ENCODE results near the gene PLVAP. TPM values are rescaled to one million over a fixed set of nuclear protein-coding genes. Genes with fewer than 3 reads are reported as not detected.

PLVAP gene
- total and polyA plus RNA-seq, 2 donors (not counting 3 experiments of a cell fraction or from before 2014, with no cell fraction given) = 5.7 to 16.9 TPM

DNA sequence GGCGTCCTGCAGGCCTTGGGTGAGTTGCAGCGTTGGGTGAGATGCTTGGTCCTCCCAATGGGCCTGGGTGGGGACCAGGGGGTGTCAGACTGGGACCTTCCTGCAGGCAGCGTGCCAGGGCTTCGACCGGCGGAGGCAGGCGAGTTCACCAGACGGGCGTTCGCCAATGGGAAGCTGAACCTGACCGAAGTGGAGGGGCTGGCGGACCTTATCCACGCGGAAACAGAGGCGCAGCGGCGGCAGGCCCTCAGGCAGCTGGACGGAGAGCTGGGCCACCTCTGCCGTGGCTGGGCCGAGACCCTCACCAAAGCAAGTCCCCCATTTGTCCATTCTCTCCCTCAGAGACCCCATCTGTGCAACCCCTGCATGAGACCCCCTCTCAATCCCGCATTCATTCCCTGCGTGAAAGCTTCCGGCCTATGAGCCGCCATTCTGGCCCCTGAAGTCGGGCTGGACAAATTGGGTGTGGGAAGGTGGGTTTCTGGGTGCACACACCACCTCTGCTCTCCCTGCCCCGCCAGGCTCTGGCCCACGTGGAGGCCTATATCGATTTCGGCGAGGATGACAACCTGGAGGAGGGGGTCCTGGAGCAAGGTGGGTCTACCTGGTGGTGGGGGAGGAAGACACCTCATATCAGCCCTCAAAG lies 38.6 kb downstream of the PLVAP start:
- Histone ChIP-seq H3K9ac (replicated peaks; ENCODE audit: extremely low read depth, insufficient read depth, low read length) (no peak overlapping the region), H3K27me3 (ENCODE audit: control insufficient read depth in 2 of 2, insufficient read depth in 2 of 2, low read length in 2 of 2) (no peaks in the 10 kb centered on the region), H4K20me1 (replicated peaks; ENCODE audit: control insufficient read depth, extremely low read depth, insufficient read depth, low read length) (no peaks in the 10 kb centered on the region), H3K4me1 (ENCODE audit: control insufficient read depth, extremely low read depth, insufficient read depth, low read length) (peaks cover 14% of the 10 kb centered on the region), H3K4me2 (ENCODE audit: insufficient read depth, low read length) (peak overlapping the region; percentile 56), H3K36me3 (ENCODE audit: control insufficient read depth in 2 of 2, extremely low read depth in 1 of 2, insufficient read depth in 2 of 2, low read length in 2 of 2) (no peaks in the 10 kb centered on the region), H3K4me3 (replicated peaks in 1 of 3; ENCODE audit: insufficient read depth in 1 of 3, low read depth in 1 of 3, low read length in 3 of 3) (no peak overlapping the region), H3K9me3 (replicated peaks; ENCODE audit: control insufficient read depth, insufficient read depth, low read length) (no peaks in the 10 kb centered on the region), H2AFZ (ENCODE audit: low read depth, low read length) (no peak overlapping the region), H3K27ac (ENCODE audit: insufficient read depth, low read depth, low read length) (no peak overlapping the region), H3K9me1 (replicated peaks; ENCODE audit: control insufficient read depth, extremely low read depth, insufficient read depth, low read length) (no peaks in the 10 kb centered on the region), H3K79me2 (ENCODE audit: control insufficient read depth, insufficient read depth, low read length) (peaks cover 4% of the 10 kb centered on the region)
- intact Hi-C loops (cut with micrococcal nuclease) = no loop called here
- dilution Hi-C loops (cut with MboI; ENCODE audit: extremely low pct_ligation_motif_present, low sequenced_read_pairs) = no loop called here
- no TSS peak for BruUV-seq (replicated peaks)
- DNase-seq (ENCODE audit: low read depth, low spot score) (no peak), FAIRE-seq (no peak)
- TF ChIP-seq, protein P1, sequence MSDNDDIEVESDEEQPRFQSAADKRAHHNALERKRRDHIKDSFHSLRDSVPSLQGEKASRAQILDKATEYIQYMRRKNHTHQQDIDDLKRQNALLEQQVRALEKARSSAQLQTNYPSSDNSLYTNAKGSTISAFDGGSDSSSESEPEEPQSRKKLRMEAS (IDR thresholded peaks at IDR 0.05; ENCODE audit: insufficient read depth, insufficient read length) = no peak
- TF ChIP-seq MYC (IDR thresholded peaks at IDR 0.05; ENCODE audit: low read depth, low read length) (no peak), POLR2A (IDR thresholded peaks at IDR 0.05; ENCODE audit: low read depth, low read length) (no peak), JUN (IDR thresholded peaks at IDR 0.05; ENCODE audit: borderline replicate concordance, insufficient read depth, insufficient read length, low read depth) (no peak), GATA2 (IDR thresholded peaks at IDR 0.05; ENCODE audit: insufficient read depth, insufficient read length, low read depth, low read length) (no peak), EZH2 (IDR thresholded peaks at IDR 0.05; ENCODE audit: borderline replicate concordance, low read depth, low read length, severe bottlenecking) (no peak), FOS (IDR thresholded peaks at IDR 0.05; ENCODE audit: borderline replicate concordance, insufficient read depth, low read length) (no peak)
- TF ChIP-seq, protein P2, sequence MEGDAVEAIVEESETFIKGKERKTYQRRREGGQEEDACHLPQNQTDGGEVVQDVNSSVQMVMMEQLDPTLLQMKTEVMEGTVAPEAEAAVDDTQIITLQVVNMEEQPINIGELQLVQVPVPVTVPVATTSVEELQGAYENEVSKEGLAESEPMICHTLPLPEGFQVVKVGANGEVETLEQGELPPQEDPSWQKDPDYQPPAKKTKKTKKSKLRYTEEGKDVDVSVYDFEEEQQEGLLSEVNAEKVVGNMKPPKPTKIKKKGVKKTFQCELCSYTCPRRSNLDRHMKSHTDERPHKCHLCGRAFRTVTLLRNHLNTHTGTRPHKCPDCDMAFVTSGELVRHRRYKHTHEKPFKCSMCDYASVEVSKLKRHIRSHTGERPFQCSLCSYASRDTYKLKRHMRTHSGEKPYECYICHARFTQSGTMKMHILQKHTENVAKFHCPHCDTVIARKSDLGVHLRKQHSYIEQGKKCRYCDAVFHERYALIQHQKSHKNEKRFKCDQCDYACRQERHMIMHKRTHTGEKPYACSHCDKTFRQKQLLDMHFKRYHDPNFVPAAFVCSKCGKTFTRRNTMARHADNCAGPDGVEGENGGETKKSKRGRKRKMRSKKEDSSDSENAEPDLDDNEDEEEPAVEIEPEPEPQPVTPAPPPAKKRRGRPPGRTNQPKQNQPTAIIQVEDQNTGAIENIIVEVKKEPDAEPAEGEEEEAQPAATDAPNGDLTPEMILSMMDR (IDR thresholded peaks at IDR 0.05; ENCODE audit: extremely low read depth in 1 of 2, insufficient read depth in 1 of 2, low read depth in 1 of 2, low read length in 2 of 2) = no peak
- CTCF ChIA-PET = interaction anchor here (0.7 kb wide), 1 partner anchor 48 kb away, joined by 3 read pairs; no protein-coding TSS in a partner anchor
- POLR2A ChIA-PET = no interaction called here

Data from endothelial cell of umbilical vein (primary cell).